Astrocyte of the spinal cord (primary cell): Measurements from ENCODE around the gene ABHD12.

ENCODE experiments used
- DNase-seq: peaks from one replicate; pipeline ENCODE4 v3.0.0; 2011; ENCODE audit warnings: low read depth, low spot score
- H3K4me3 ChIP-seq: 2 replicates; pipeline ENCODE4 v1.5.1; 2011; ENCODE audit warnings: low read depth, mild to moderate bottlenecking, low read length, moderate library complexity
- CTCF ChIP-seq: IDR thresholded peaks from 2 replicates; pipeline ENCODE4 v1.5.1; 2012; ENCODE audit warnings: low read depth, mild to moderate bottlenecking, low read length, inconsistent platforms
- in situ Hi-C: cut with HindIII; loops from 2 replicates; pipeline ENCODE4 v1.10.0; 2017; ENCODE audit warnings: low sequenced_read_pairs

Gene ABHD12

GRCh38 chr20:25376236-25376635 lies 14.4 kb downstream of the ABHD12 start:
- TF ChIP-seq CTCF = no peak
- no peak for DNase-seq
- in situ Hi-C loops = no loop called here
- H3K4me3 ChIP-seq = no peak overlapping the region

GRCh38 chr20:25374842-25375241 lies 15.8 kb downstream of the ABHD12 start:
- no peak overlapping the region for H3K4me3 ChIP-seq
- no peak for TF ChIP-seq CTCF
- in situ Hi-C loops = no loop called here
- DNase-seq = no peak

- no peak for TF ChIP-seq CTCF
- H3K4me3 ChIP-seq = no peak overlapping the region
- peak; percentile 95 for DNase-seq
- in situ Hi-C loops = no loop called here
Observed at GRCh38 chr20:25372584-25373336, 17.9 kb downstream of the ABHD12 start.

GRCh38 chr20:25369971-25370370 lies 20.7 kb downstream of the ABHD12 start:
- TF ChIP-seq CTCF = no peak

DNA sequence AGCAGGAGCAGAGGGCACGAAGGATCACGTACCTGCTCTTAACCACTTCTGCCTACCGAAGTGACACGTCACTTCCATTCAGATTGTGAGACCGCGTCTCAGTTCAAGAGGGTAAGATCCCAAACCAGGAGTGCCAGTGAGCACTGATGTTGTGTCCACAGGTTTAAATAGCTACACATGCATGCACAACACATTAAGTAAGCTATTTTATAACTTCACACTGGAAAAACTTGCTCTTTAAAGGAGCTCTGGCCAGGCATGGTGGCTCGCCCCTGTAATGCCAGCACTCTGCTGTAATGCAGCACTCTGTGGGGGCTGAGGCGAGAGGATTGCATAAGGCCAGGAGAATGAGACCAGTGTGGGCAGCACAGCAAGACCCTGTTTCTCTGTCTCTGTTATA lies 21.1 kb downstream of the ABHD12 start:
- in situ Hi-C loops = no loop called here
- no peak for TF ChIP-seq CTCF
- no peak for DNase-seq
- H3K4me3 ChIP-seq = no peak overlapping the region

More at GRCh38 chr20:25369971-25370370, 20.7 kb downstream of the ABHD12 start:
- H3K4me3 ChIP-seq = no peak overlapping the region
- in situ Hi-C loops = no loop called here
- no peak for DNase-seq

- in situ Hi-C loops = no loop called here
- DNase-seq = no peak
- TF ChIP-seq CTCF = no peak
- no peak overlapping the region for H3K4me3 ChIP-seq
Observed at GRCh38 chr20:25368976-25369375, 21.7 kb downstream of the ABHD12 start.
